Measurements from ENCODE around the gene FXYD3. TPM values are rescaled to one million over a fixed set of nuclear protein-coding genes. Genes with fewer than 3 reads are reported as not detected.

Gene FXYD3
- total RNA-seq, 1 donor from 2014 or later = not detected

DNA sequence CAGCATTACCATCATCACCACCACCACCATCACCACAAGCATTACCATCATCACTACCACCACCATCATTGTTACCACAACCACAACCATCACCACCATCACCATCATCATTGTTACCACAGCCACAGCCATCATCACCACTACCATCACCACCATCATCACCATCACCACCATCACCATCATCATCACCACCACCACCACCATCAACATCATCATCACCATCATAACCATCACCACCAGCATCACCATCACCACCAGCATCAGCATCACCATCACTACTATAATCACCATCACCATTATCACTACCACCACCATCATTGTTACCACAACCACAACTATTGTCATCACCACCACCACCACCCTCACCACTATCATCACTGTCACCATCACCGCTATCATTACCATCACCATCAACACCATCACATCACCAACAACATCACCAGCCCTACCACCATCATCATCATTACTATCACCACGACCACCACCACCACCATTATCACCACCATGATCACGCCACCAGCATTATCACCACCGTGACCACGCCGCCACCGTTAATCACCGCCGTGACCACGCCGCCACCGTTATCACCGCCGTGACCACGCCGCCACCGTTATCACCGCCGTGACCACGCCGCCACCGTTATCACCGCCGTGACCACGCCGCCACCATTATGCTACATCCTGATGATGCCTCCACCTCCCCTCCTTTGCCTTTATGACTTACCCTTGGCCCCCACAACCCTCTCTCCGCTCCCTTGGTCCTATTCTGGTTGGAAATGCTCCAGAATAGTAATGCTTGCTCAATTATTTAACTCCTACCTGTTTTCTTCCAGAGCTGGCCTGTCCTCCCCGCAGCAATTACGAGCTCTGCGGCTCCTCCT, 10.0 kb upstream of the FXYD3 start:
- DNase-seq (ENCODE audit: low spot score) = no peak
- Mint-ChIP-seq H3K4me1 (ENCODE audit: unreplicated experiment) (peaks cover 1% of the 10 kb centered on the region), H3K27ac (ENCODE audit: unreplicated experiment) (no peak overlapping the region), H3K27me3 (ENCODE audit: unreplicated experiment) (peaks cover 11% of the 10 kb centered on the region), H3K4me3 (ENCODE audit: unreplicated experiment) (no peak overlapping the region), H3K36me3 (ENCODE audit: low read depth, unreplicated experiment) (peaks cover 5% of the 10 kb centered on the region), H3K9me3 (ENCODE audit: unreplicated experiment) (no peaks in the 10 kb centered on the region)
- TF ChIP-seq CTCF (IDR thresholded peaks at IDR 0.05; ENCODE audit: unreplicated experiment) = no peak

- DNase-seq (ENCODE audit: low spot score) = no peak
- no peak for TF ChIP-seq CTCF (IDR thresholded peaks at IDR 0.05; ENCODE audit: unreplicated experiment)
- Mint-ChIP-seq H3K27me3 (ENCODE audit: unreplicated experiment) (peaks cover 7% of the 10 kb centered on the region), H3K4me3 (ENCODE audit: unreplicated experiment) (no peak overlapping the region), H3K9me3 (ENCODE audit: unreplicated experiment) (no peaks in the 10 kb centered on the region), H3K36me3 (ENCODE audit: low read depth, unreplicated experiment) (peaks cover 5% of the 10 kb centered on the region), H3K27ac (ENCODE audit: unreplicated experiment) (no peak overlapping the region), H3K4me1 (ENCODE audit: unreplicated experiment) (peaks cover 4% of the 10 kb centered on the region)
These were observed 9.4 kb upstream of the FXYD3 start for GRCh38 chr19:35106291-35106583.

DNA sequence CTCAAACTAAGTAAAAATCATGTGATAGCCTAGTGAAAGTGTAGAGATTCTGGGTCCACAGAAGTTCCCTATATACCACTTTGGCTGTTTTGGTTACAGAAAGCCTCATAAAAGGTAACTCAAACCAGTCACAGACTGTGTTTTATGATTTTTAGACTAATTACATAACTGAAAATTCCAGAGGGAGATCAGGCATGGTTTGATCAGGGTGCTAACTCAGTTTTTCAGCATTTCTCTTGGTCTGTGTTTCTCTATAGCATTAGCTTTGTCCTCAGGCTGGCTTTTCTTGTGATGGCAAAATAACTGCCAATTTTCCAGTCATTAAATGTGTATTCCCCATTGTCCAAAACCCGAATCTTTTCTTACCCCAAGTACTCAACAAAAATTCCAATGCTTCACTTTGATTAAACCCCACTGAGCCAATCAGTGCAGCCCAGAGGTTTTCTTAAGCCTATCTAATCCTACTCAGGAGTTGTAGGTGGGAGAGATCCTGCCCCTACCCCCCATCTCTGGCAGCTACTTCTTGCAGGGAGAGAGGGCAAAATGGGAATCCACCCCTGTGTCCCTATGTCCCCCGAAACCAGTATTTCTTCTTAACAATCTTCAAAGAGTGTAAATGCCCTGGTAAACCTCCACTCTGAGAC, 8.6 kb upstream of the FXYD3 start:
- Mint-ChIP-seq H3K27ac (ENCODE audit: unreplicated experiment) (no peak overlapping the region), H3K27me3 (ENCODE audit: unreplicated experiment) (peaks cover 7% of the 10 kb centered on the region), H3K4me3 (ENCODE audit: unreplicated experiment) (no peak overlapping the region), H3K4me1 (ENCODE audit: unreplicated experiment) (peaks cover 6% of the 10 kb centered on the region), H3K36me3 (ENCODE audit: low read depth, unreplicated experiment) (peaks cover 5% of the 10 kb centered on the region), H3K9me3 (ENCODE audit: unreplicated experiment) (no peaks in the 10 kb centered on the region)
- no peak for DNase-seq (ENCODE audit: low spot score)
- TF ChIP-seq CTCF (IDR thresholded peaks at IDR 0.05; ENCODE audit: unreplicated experiment) = no peak

DNA sequence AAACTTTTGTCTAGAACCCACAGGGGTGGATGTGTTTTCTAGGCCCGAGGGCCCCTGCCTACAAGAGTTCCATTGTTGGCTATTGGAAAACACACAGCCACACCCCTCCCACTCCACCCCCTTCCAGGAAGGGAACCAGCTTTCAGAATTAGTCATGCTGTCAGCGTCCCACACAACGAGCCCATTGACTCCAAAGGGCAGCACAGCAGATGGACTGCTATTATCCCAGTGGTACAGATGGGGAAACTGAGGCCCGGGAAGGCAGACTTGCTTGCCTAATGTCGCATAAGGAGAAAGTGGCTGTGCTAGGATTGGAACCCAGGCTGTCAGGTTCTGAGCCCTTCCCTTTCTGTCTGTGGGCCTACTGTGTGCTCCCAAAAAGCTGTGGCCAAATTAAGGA, 8.1 kb upstream of the FXYD3 start:
- Mint-ChIP-seq H3K4me3 (ENCODE audit: unreplicated experiment) (no peak overlapping the region), H3K27me3 (ENCODE audit: unreplicated experiment) (peaks cover 7% of the 10 kb centered on the region)

More for the DNA sequence above, 8.1 kb upstream of the FXYD3 start:
- H3K27ac Mint-ChIP-seq (ENCODE audit: unreplicated experiment) = no peak overlapping the region
- no peaks in the 10 kb centered on the region for H3K9me3 Mint-ChIP-seq (ENCODE audit: unreplicated experiment)
- H3K36me3 Mint-ChIP-seq (ENCODE audit: low read depth, unreplicated experiment) = peaks cover 5% of the 10 kb centered on the region
- no peak for TF ChIP-seq CTCF (IDR thresholded peaks at IDR 0.05; ENCODE audit: unreplicated experiment)
- no peak for DNase-seq (ENCODE audit: low spot score)
- H3K4me1 Mint-ChIP-seq (ENCODE audit: unreplicated experiment) = peaks cover 7% of the 10 kb centered on the region
